K562 (cell line): ENCODE measurements around the gene SH2D7. TPM values are rescaled to one million over a fixed set of nuclear protein-coding genes. Genes with fewer than 3 reads are reported as not detected.
A peak's percentile ranks its signal among the peaks of the same experiment; 100 is the strongest.

Experiments
- ATAC-seq: fragments of 200-7000 bp; cut with Tn5 transposase; 3 replicates; pipeline ENCODE4 v1.9.1; 2020; ENCODE audit warnings: moderate library complexity
- BruUV-seq: library from RNA; stranded (reverse); fragments of 400-500 nt; replicated peaks from 2 replicates; lab custom pipeline; 2021; lab: Mats Ljungman, UMichigan
- CTCF ChIA-PET: fragments of 300-600 bp; formaldehyde crosslinking; extraction: SDS; loops from one replicate; lab custom pipeline; 2021; ENCODE audit warnings: low intra/inter-chr PET ratio; lab: Yijun Ruan, JAX
- POLR2A ChIA-PET: fragments of 300-600, 350-650 bp; sonication (Branson Sonifier 250); formaldehyde crosslinking; extraction: SDS; loops from one replicate; lab custom pipeline; 2021; ENCODE audit warnings: antibody characterized with exemption, inconsistent platforms; lab: Yijun Ruan, JAX
- DNase-seq, 4 experiments: peaks; one replicate each; pipeline versions ENCODE4 v3.0.0 to v3.0.0-alpha.2; 2011 to 2018; ENCODE audit warnings: low spot score in 3 of 4, mixed read lengths in 3 of 4; ENCODE audit errors: extremely low read depth in 1 of 4
- FAIRE-seq: peaks from 2 replicates; lab custom pipeline; 2011; peaks lifted over from hg19 to GRCh38; lab: Jason Lieb, UNC
- H2AFZ ChIP-seq: 2 replicates; pipeline ENCODE4 v1.6.0; 2011; ENCODE audit warnings: low read depth, low read length, control low read depth, inconsistent platforms
- H3K27ac ChIP-seq: fragments of 200-600 bp; 3 replicates; pipeline ENCODE4 v1.8.0; 2011; ENCODE audit warnings: low read depth, mild to moderate bottlenecking, control low read depth, inconsistent platforms, low read length, moderate library complexity, mixed read lengths; ENCODE audit errors: extremely low read depth
- H3K27me3 ChIP-seq, 2 experiments: fragments of 300-600 bp in 1 of 2; 2 replicates in 1 of 2; 3 replicates in 1 of 2; pipeline versions ENCODE4 v1.6.0 to v1.8.0; 2011; ENCODE audit warnings: inconsistent platforms in 2 of 2, low read length in 2 of 2, mild to moderate bottlenecking in 1 of 2, mixed read lengths in 1 of 2, moderate library complexity in 1 of 2; ENCODE audit not compliant: control insufficient read depth in 2 of 2, insufficient read depth in 2 of 2
- H3K36me3 ChIP-seq: fragments of 300-600 bp; 3 replicates; pipeline ENCODE4 v1.8.0; 2011; ENCODE audit warnings: mild to moderate bottlenecking, low read length, inconsistent platforms; ENCODE audit not compliant: control insufficient read depth, insufficient read depth
- H3K4me1 ChIP-seq, 2 experiments: fragments of 200-600 bp in 1 of 2; replicated peaks in 1 of 2; 2 replicates in 1 of 2; 3 replicates in 1 of 2; pipeline versions ENCODE4 v1.5.1 to v1.8.0; 2011; ENCODE audit warnings: inconsistent platforms in 2 of 2, low read length in 2 of 2, mild to moderate bottlenecking in 1 of 2, mixed read lengths in 1 of 2, moderate library complexity in 1 of 2; ENCODE audit not compliant: control insufficient read depth in 2 of 2, insufficient read depth in 2 of 2
- H3K4me2 ChIP-seq: 2 replicates; pipeline ENCODE4 v1.6.1; 2011; ENCODE audit warnings: low read length, control low read depth, inconsistent platforms, mixed read lengths; ENCODE audit not compliant: insufficient read depth
- H3K4me3 ChIP-seq: fragments of 200-600 bp; sonication (generic), shearing (Covaris generic); 2 replicates; pipeline ENCODE4 v1.5.1; 2016; ENCODE audit warnings: control low read depth, inconsistent platforms
- H3K79me2 ChIP-seq: fragments of 200-600 bp; 3 replicates; pipeline ENCODE4 v1.8.0; 2011; ENCODE audit warnings: low read length, inconsistent platforms; ENCODE audit not compliant: control insufficient read depth, insufficient read depth
- H3K9ac ChIP-seq, 2 experiments: 2 replicates each; pipeline versions ENCODE4 v1.6.0 to v1.6.1; 2011; ENCODE audit warnings: low read depth in 2 of 2, low read length in 2 of 2, control low read depth in 1 of 2, inconsistent platforms in 1 of 2, mild to moderate bottlenecking in 1 of 2, mixed read lengths in 1 of 2; ENCODE audit not compliant: insufficient read depth in 1 of 2
- H3K9me1 ChIP-seq: one replicate; pipeline ENCODE4 v1.6.0; 2011; ENCODE audit warnings: inconsistent platforms, mild to moderate bottlenecking, low read length, moderate library complexity; ENCODE audit not compliant: control insufficient read depth, insufficient read depth
- H3K9me3 ChIP-seq: replicated peaks from 2 replicates; pipeline ENCODE4 v1.5.1; 2011; ENCODE audit warnings: low read depth, low read length, inconsistent platforms; ENCODE audit not compliant: control insufficient read depth, insufficient read depth
- H4K20me1 ChIP-seq: replicated peaks from 2 replicates; pipeline ENCODE4 v1.6.1; 2011; ENCODE audit warnings: low read length, inconsistent platforms, mixed read lengths; ENCODE audit not compliant: control insufficient read depth, insufficient read depth
- CC2D1A ChIP-seq: fragments of 450-650 bp; IDR thresholded peaks from 2 replicates; pipeline ENCODE4 v1.6.1; 2017; ENCODE audit warnings: mild to moderate bottlenecking
- HDAC6 ChIP-seq: IDR thresholded peaks from 2 replicates; pipeline ENCODE4 v1.6.1; 2012; ENCODE audit warnings: low read depth, mild to moderate bottlenecking, control low read depth, inconsistent platforms, low read length, moderate library complexity
- L3MBTL2 ChIP-seq: fragments of 450-650 bp; IDR thresholded peaks from 2 replicates; pipeline ENCODE4 v1.6.1; 2016; ENCODE audit warnings: mild to moderate bottlenecking, moderate library complexity
- WGBS: fragments of 100-300 bp; shearing (Covaris generic); methylation state at CpG from one replicate; pipeline ENCODE4 v1.1.6; 2016; ENCODE audit warnings: low coverage, mixed read lengths; ENCODE audit not compliant: insufficient coverage; ENCODE audit errors: missing lambda C conversion rate; 5-methylcytosine and 5-hydroxymethylcytosine counted together
- in situ Hi-C: fragments of 300-500 bp; cut with MboI; formaldehyde crosslinking; loops from 4 replicates; pipeline ENCODE4 v1.15.0; 2018; ENCODE audit warnings: inconsistent platforms, mixed read lengths
- intact Hi-C: fragments of 100-400 bp; cut with micrococcal nuclease; formaldehyde crosslinking; loops from 2 replicates; pipeline ENCODE4 v1.14.2; 2022
- polyA plus RNA-seq, 8 experiments: library from polyadenylated mRNA; depleted of rRNA in 4 of 8; stranded (reverse) in 5 of 8; unstranded in 3 of 8; fragments of >200 nt; fragmentation: Nextera tagmentation in 2 of 8; fragmentation: Illumina TruSeq in 1 of 8; extraction: Ambion mirVana in 2 of 8; extraction: Trizol in 1 of 8; gene quantifications; 2 replicates each; pipeline versions ENCODE4 v1.2.1 to v1.2.3, GENCODE V29; 2011 to 2014; ENCODE audit warnings: inconsistent platforms in 1 of 8, missing spikeins in 1 of 8
- total RNA-seq, 7 experiments: library from RNA; depleted of rRNA in 6 of 7; stranded (reverse); fragments of >200 nt in 6 of 7; fragmentation: Illumina TruSeq in 2 of 7; extraction: Trizol in 2 of 7; gene quantifications; 2 replicates each; pipeline versions ENCODE4 v1.2.1 to v1.2.3, GENCODE V29; 2011 to 2021; ENCODE audit warnings: low replicate concordance in 1 of 7
- TF ChIP-seq, protein P1 (sequence below), 2 experiments: fragments of 450-650 bp; formaldehyde crosslinking in 1 of 2; IDR thresholded peaks; 2 replicates each; pipeline versions ENCODE4 v1.4.0 to v1.6.1; 2014 to 2020; ENCODE audit warnings: mild to moderate bottlenecking in 2 of 2, borderline replicate concordance in 1 of 2, low read depth in 1 of 2
- TF ChIP-seq, protein P2 (sequence below), 2 experiments: fragments of 250-450 bp in 1 of 2; fragments of 450-650 bp in 1 of 2; sonication (Bioruptor Pico) in 1 of 2; IDR thresholded peaks; 2 replicates each; pipeline versions ENCODE4 v1.6.1 to v1.8.0; 2016 to 2021; ENCODE audit warnings: mild to moderate bottlenecking in 2 of 2, moderate library complexity in 2 of 2, missing compliant biosample characterization in 1 of 2, missing genetic modification characterization in 1 of 2

The SH2D7 gene
- total and polyA plus RNA-seq, 9 of the 15 experiments (the other 6 are each of a cell fraction or from before 2014, with no cell fraction given): not detected

DNA sequence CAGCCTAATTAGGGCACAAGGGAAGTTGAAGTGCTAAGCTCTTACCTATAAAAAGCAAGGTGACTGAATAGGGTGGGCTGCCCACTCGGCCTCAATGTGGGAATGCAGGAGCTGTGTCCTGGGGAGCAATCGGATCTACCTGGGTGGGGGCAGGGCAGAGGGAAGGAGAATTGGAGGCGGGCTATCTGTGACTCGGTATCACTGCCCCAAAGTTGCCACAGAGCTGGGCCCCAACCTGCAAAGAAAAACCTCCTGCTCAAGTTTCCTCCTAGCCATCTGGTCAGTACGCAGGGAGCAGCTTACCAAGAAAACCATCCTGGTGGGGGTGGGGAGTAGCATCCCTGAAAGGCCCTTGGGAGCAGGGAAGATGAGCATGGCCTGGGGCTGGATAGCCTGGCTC is 28.2 kb downstream of the SH2D7 start:
- POLR2A ChIA-PET: interaction anchor here (0.7 to 1.2 kb wide), 2 partner anchors 11 to 135 kb away, joined by 3 to 4 read pairs; partner anchors contain the start of gene CIB2
- Histone ChIP-seq H3K9ac (no peak overlapping the region; a peak in 1 of 4 replicates), H3K9me1 (no peaks in the 10 kb centered on the region), H2AFZ (no peak overlapping the region), H3K27me3 (no peaks in the 10 kb centered on the region), H3K9me3 (no peaks in the 10 kb centered on the region), H3K27ac (no peak overlapping the region), H4K20me1 (peaks cover 5% of the 10 kb centered on the region; the same call in 1 of the 2 replicates), H3K4me1 (no peaks in the 10 kb centered on the region; a peak in 1 of 5 replicates), H3K4me3 (no peak overlapping the region), H3K79me2 (no peaks in the 10 kb centered on the region), H3K36me3 (no peaks in the 10 kb centered on the region)
- no TSS peak for BruUV-seq
- no peak for FAIRE-seq
- no peak for DNase-seq
- in situ Hi-C loops: no loop called here
- TF ChIP-seq L3MBTL2: no peak
- TF ChIP-seq, all 486 proteins: peak for 0
- 46% methylated on average over 5 of the region's 5 CpGs for WGBS
- intact Hi-C loops: no loop called here
- no peak overlapping the region for H3K4me2 ChIP-seq
- ATAC-seq: no peak
- CTCF ChIA-PET: no interaction called here

DNA sequence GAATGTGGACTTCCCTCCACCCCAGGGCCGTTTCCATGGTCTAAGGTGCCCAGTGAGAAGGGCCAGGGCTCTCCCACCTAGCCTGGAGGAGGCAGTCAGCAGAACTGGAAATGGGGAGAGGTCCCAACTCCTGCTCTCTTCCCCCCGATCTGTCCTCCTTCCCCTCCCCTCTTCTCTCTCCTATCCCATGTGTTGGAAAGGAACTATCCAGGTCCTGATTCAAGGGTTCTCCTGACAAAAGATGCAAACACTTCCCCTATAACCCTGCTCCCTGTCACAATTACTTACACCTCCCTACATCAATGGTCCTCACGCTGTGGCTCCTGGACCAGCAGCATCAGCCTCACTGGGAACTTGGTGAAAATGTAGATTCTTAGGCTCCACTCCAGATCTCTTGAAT is 32.9 kb downstream of the SH2D7 start:
- H3K9ac ChIP-seq: 0 out of 4 replicates have a peak overlapping the region, but pooled peaks of 1 of the 2 experiments have one; percentile 43
- no peaks in the 10 kb centered on the region for H3K9me3 ChIP-seq
- H3K4me3 ChIP-seq: no peak overlapping the region
- BruUV-seq: no TSS peak
- ChIA-PET POLR2A (interaction anchor here (0.6 kb wide), 1 partner anchor 454 kb away, joined by 3 read pairs; no protein-coding TSS in a partner anchor), CTCF (interaction anchor here (0.5 kb wide), 1 partner anchor 1746 kb away, joined by 3 read pairs; no protein-coding TSS in a partner anchor)
- WGBS: 19% methylated on average over 3 of the region's 3 CpGs
- H3K4me1 ChIP-seq: peaks cover 10 to 16% of the 10 kb centered on the region in 2 experiments; a peak in 4 of 5 replicates
- H3K4me2 ChIP-seq: no peak overlapping the region
- peaks cover 9% of the 10 kb centered on the region; the same call in 1 of the 2 replicates for H4K20me1 ChIP-seq
- in situ Hi-C loops (no loop called here), intact Hi-C loops (no loop called here)
- no peaks in the 10 kb centered on the region for H3K36me3 ChIP-seq
- no peaks in the 10 kb centered on the region for H3K27me3 ChIP-seq
- FAIRE-seq (peak; percentile 40), ATAC-seq (no peak), DNase-seq (no peak)
- H3K9me1 ChIP-seq: peaks cover 4% of the 10 kb centered on the region
- H3K79me2 ChIP-seq: no peaks in the 10 kb centered on the region
- H3K27ac ChIP-seq: no peak overlapping the region
- H2AFZ ChIP-seq: no peak overlapping the region
- TF ChIP-seq CC2D1A (no peak), HDAC6 (no peak)
- TF ChIP-seq, protein P1, sequence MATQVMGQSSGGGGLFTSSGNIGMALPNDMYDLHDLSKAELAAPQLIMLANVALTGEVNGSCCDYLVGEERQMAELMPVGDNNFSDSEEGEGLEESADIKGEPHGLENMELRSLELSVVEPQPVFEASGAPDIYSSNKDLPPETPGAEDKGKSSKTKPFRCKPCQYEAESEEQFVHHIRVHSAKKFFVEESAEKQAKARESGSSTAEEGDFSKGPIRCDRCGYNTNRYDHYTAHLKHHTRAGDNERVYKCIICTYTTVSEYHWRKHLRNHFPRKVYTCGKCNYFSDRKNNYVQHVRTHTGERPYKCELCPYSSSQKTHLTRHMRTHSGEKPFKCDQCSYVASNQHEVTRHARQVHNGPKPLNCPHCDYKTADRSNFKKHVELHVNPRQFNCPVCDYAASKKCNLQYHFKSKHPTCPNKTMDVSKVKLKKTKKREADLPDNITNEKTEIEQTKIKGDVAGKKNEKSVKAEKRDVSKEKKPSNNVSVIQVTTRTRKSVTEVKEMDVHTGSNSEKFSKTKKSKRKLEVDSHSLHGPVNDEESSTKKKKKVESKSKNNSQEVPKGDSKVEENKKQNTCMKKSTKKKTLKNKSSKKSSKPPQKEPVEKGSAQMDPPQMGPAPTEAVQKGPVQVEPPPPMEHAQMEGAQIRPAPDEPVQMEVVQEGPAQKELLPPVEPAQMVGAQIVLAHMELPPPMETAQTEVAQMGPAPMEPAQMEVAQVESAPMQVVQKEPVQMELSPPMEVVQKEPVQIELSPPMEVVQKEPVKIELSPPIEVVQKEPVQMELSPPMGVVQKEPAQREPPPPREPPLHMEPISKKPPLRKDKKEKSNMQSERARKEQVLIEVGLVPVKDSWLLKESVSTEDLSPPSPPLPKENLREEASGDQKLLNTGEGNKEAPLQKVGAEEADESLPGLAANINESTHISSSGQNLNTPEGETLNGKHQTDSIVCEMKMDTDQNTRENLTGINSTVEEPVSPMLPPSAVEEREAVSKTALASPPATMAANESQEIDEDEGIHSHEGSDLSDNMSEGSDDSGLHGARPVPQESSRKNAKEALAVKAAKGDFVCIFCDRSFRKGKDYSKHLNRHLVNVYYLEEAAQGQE (IDR thresholded peaks at IDR 0.05; ENCODE audit: borderline replicate concordance): peak; percentile 72
- TF ChIP-seq, protein P1 (CRISPR knock-in tag; IDR thresholded peaks at IDR 0.05; ENCODE audit: low read depth): no peak
- TF ChIP-seq, protein P2, sequence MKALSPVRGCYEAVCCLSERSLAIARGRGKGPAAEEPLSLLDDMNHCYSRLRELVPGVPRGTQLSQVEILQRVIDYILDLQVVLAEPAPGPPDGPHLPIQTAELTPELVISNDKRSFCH (CRISPR knock-in tag; IDR thresholded peaks at IDR 0.05): no peak
- TF ChIP-seq, protein P2 (tag; IDR thresholded peaks at IDR 0.05): no peak
